Karpas-422 (cell line): Measurements from ENCODE around the gene TMEM126A. TPM values are rescaled to one million over a fixed set of nuclear protein-coding genes. Genes with fewer than 3 reads are reported as not detected.

Experiments used
- DNase-seq: peaks from one replicate; pipeline ENCODE4 v3.0.0-alpha.2; 2015
- H2AFZ ChIP-seq: fragments of 200-600 bp; sonication (generic); 2 replicates; pipeline ENCODE4 v1.6.1; 2014; ENCODE audit warnings: antibody characterized with exemption, low read length, mixed read lengths
- H3K27ac ChIP-seq: fragments of 200-600 bp; sonication (generic); 2 replicates; pipeline ENCODE4 v1.5.1; 2014; ENCODE audit warnings: mild to moderate bottlenecking, low read length, moderate library complexity
- H3K27me3 ChIP-seq: fragments of 200-600 bp; sonication (generic); 2 replicates; pipeline ENCODE4 v1.6.1; 2014; ENCODE audit warnings: low read length, mixed read lengths
- H3K36me3 ChIP-seq: fragments of 200-600 bp; sonication (generic); 2 replicates; pipeline ENCODE4 v1.6.1; 2014; ENCODE audit warnings: low read length, mixed read lengths; ENCODE audit not compliant: insufficient read depth
- H3K4me1 ChIP-seq: fragments of 200-600 bp; sonication (generic); 2 replicates; pipeline ENCODE4 v1.6.1; 2014; ENCODE audit warnings: mild to moderate bottlenecking, low read length, mixed read lengths
- H3K4me2 ChIP-seq: fragments of 200-600 bp; sonication (generic); 2 replicates; pipeline ENCODE4 v1.6.1; 2014; ENCODE audit warnings: low read length, low read depth, mild to moderate bottlenecking; ENCODE audit not compliant: poor library complexity, severe bottlenecking
- H3K4me3 ChIP-seq: fragments of 200-600 bp; sonication (generic); 2 replicates; pipeline ENCODE4 v1.5.1; 2014; ENCODE audit warnings: mild to moderate bottlenecking, antibody characterized with exemption, low read length, mixed read lengths
- H3K79me2 ChIP-seq: fragments of 200-600 bp; sonication (generic); 2 replicates; pipeline ENCODE4 v1.6.1; 2014; ENCODE audit warnings: mild to moderate bottlenecking, low read length, mixed read lengths
- H3K9ac ChIP-seq: fragments of 200-600 bp; sonication (generic); 2 replicates; pipeline ENCODE4 v1.6.0; 2014; ENCODE audit warnings: low read length
- H3K9me2 ChIP-seq: fragments of 200-600 bp; sonication (generic), shearing (Covaris generic); replicated peaks from 2 replicates; pipeline ENCODE4 v1.6.0; 2014; ENCODE audit warnings: mild to moderate bottlenecking, low read length, moderate library complexity; ENCODE audit not compliant: insufficient read depth
- H3K9me3 ChIP-seq: fragments of 300-700, 200-600 bp; sonication (generic); 2 replicates; pipeline ENCODE4 v1.6.1; 2014; ENCODE audit warnings: low read length, mixed read lengths
- H4K20me1 ChIP-seq: fragments of 200-600 bp; sonication (generic); 2 replicates; pipeline ENCODE4 v1.6.1; 2014; ENCODE audit warnings: mild to moderate bottlenecking, antibody characterized with exemption, low read length, low read depth; ENCODE audit not compliant: insufficient read depth
- total RNA-seq: library from RNA; depleted of rRNA; stranded (reverse); fragments of >200 nt; shearing (Covaris generic); gene quantifications from 2 replicates; pipeline ENCODE4 v1.2.3, GENCODE V29; 2014; ENCODE audit warnings: low replicate concordance

The TMEM126A gene
- total RNA-seq, 1 experiment from 2014 or later: 77.2 TPM

- Histone ChIP-seq H3K9ac (no peak overlapping the region), H3K27ac (no peak overlapping the region), H3K79me2 (no peaks in the 10 kb centered on the region), H3K9me3 (no peaks in the 10 kb centered on the region), H3K36me3 (no peaks in the 10 kb centered on the region), H2AFZ (no peak overlapping the region), H3K9me2 (no peaks in the 10 kb centered on the region), H3K27me3 (no peaks in the 10 kb centered on the region), H3K4me2 (no peak overlapping the region), H4K20me1 (no peaks in the 10 kb centered on the region), H3K4me1 (no peaks in the 10 kb centered on the region), H3K4me3 (no peak overlapping the region)
- DNase-seq: no peak
These were observed 28.3 kb upstream of the TMEM126A start for GRCh38 chr11:85619499-85619898.

DNA sequence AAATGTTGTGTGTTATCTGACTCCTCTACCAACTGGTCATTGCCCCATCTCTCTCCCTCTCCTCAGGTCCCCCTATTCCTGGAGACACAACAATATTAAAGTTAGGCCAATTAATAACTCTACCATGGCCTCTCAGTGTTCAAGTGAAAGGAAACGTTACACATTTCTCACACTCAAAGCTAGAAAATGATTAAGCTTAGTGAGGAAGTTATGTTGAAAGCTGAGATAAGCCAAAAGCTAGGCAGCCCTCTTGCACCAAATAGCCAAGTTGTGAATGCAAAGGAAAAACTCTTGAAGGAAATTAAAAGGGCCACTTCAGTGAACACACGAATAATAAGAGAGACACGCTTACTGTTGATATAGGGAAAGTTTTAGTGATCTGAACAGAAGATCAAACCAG, 27.5 kb upstream of the TMEM126A start:
- Histone ChIP-seq H3K27ac (no peak overlapping the region), H3K9ac (no peak overlapping the region), H3K79me2 (no peaks in the 10 kb centered on the region), H3K9me3 (no peaks in the 10 kb centered on the region), H3K4me2 (no peak overlapping the region), H3K36me3 (no peaks in the 10 kb centered on the region), H3K27me3 (no peaks in the 10 kb centered on the region), H3K4me1 (no peaks in the 10 kb centered on the region), H4K20me1 (no peaks in the 10 kb centered on the region), H2AFZ (no peak overlapping the region), H3K4me3 (no peak overlapping the region), H3K9me2 (no peaks in the 10 kb centered on the region)
- no peak for DNase-seq

GRCh38 chr11:85626496-85626895, 21.3 kb upstream of the TMEM126A start:
- no peaks in the 10 kb centered on the region for H3K27me3 ChIP-seq
- H3K9me2 ChIP-seq: no peaks in the 10 kb centered on the region
- DNase-seq: no peak
- no peak overlapping the region for H3K9ac ChIP-seq
- peaks cover 13% of the 10 kb centered on the region for H3K36me3 ChIP-seq
- peaks cover 26% of the 10 kb centered on the region for H3K4me1 ChIP-seq
- H3K4me2 ChIP-seq: peak overlapping the region; percentile 94
- peaks cover 31% of the 10 kb centered on the region for H3K79me2 ChIP-seq
- no peak overlapping the region for H3K27ac ChIP-seq
- H2AFZ ChIP-seq: peak overlapping the region; percentile 91
- peak overlapping the region; percentile 75; the same call in 1 of the 2 replicates for H3K4me3 ChIP-seq
- no peaks in the 10 kb centered on the region for H4K20me1 ChIP-seq
- no peaks in the 10 kb centered on the region for H3K9me3 ChIP-seq

DNA sequence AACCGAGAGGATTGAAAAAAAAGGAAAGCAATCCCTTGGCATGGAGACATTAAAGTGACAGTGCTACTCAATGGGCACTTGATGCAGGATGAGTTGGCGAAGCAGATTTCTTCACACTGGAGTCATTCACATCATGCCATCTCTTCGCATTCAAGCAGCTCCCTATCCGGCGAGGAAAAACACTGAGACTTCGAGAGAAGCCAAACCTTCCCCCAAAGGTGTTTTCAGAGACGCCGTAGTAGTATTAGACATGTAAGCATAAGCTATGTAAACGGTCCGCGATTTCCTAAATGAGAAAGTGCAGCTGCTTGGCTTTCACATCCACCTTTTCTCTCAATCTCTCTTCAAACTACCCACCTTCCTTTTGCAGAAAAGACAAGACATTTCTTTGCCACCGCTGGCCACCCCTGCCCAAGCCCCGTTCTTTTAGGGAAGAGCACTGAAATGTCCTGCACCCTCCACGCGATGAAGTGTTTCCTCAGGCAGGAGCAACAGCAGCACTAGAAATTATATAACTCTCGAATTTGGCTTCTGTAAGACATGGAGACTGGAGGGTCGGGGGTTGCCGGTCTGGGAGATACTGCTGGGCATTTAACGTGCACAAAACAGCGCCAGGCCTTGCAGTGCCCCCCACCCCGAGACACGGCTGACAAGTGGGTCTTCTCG, 20.3 kb upstream of the TMEM126A start, which contains the start of gene DLG2:
Gene DLG2, minus strand, starts transcription at position 13 of the 666 bp plus-strand sequence.
- H3K36me3 ChIP-seq: peaks cover 22% of the 10 kb centered on the region
- H3K79me2 ChIP-seq: peaks cover 39% of the 10 kb centered on the region
- no peaks in the 10 kb centered on the region for H3K9me3 ChIP-seq
- peak within 1 kb of the TSS; percentile 94 for H3K4me2 ChIP-seq
- H3K9ac ChIP-seq: peak within 1 kb of the TSS; percentile 77
- H4K20me1 ChIP-seq: no peaks in the 10 kb centered on the region
- H3K4me1 ChIP-seq: peaks cover 26% of the 10 kb centered on the region
- H3K27ac ChIP-seq: peak within 1 kb of the TSS; percentile 3; the same call in 1 of the 2 replicates
- no peaks in the 10 kb centered on the region for H3K9me2 ChIP-seq
- peak within 1 kb of the TSS; percentile 91 for H2AFZ ChIP-seq
- peak; percentile 69 for DNase-seq
- no peaks in the 10 kb centered on the region for H3K27me3 ChIP-seq
- H3K4me3 ChIP-seq: peak within 1 kb of the TSS; percentile 75

GRCh38 chr11:85627998-85628770, 19.6 kb upstream of the TMEM126A start, which contains the start of gene TMEM126B:
TSS of gene TMEM126B (plus strand) at chr11:85628593. CDS start at chr11:85628608, 15 bp downstream.
- H3K27ac ChIP-seq: peak within 1 kb of the TSS; percentile 3; the same call in 1 of the 2 replicates
- H3K9ac ChIP-seq: peak within 1 kb of the TSS; percentile 77
- peaks cover 22% of the 10 kb centered on the region for H3K36me3 ChIP-seq
- H2AFZ ChIP-seq: peak within 1 kb of the TSS; percentile 91
- H3K9me3 ChIP-seq: no peaks in the 10 kb centered on the region
- peaks cover 26% of the 10 kb centered on the region for H3K4me1 ChIP-seq
- H3K4me3 ChIP-seq: peak within 1 kb of the TSS; percentile 75
- H4K20me1 ChIP-seq: no peaks in the 10 kb centered on the region
- no peaks in the 10 kb centered on the region for H3K27me3 ChIP-seq
- H3K79me2 ChIP-seq: peaks cover 39% of the 10 kb centered on the region
- H3K9me2 ChIP-seq: no peaks in the 10 kb centered on the region
- DNase-seq: peak; percentile 100
- H3K4me2 ChIP-seq: peak within 1 kb of the TSS; percentile 94

DNA sequence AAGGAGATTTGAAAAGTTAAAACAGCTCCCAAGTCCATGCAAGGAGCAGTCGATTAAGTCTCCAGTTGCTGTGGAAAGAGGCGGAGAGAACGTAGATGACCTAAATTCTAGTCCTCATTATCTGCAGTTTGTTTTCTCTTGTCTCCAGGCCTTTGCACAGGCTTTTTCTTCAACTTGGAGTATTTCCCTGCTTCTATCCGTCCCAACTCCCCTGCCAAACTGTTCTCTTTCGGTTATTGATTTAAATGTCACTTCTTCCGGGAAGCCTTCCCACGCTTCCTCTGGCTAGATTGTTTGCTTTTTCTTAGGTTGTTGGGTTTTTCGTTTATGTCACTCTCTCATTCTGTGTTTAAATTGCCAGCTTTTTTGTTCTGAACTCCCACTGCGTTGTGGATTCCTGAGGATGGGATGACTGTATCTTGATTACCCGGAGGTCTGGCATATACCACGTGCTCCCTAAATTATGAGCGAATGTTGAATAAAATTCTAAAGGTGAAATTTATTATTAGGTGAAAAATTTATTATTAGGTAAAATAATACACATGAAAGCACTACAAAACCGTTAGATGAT, 18.9 kb upstream of the TMEM126A start:
- Histone ChIP-seq H3K4me2 (peak overlapping the region; percentile 94), H3K9me3 (no peaks in the 10 kb centered on the region), H2AFZ (peak overlapping the region; percentile 60), H3K9me2 (no peaks in the 10 kb centered on the region), H3K27ac (no peak overlapping the region), H3K9ac (peak overlapping the region; percentile 76), H4K20me1 (peaks cover 2% of the 10 kb centered on the region; the same call in 1 of the 2 replicates), H3K4me1 (peaks cover 26% of the 10 kb centered on the region), H3K36me3 (peaks cover 26% of the 10 kb centered on the region), H3K27me3 (no peaks in the 10 kb centered on the region), H3K79me2 (peaks cover 42% of the 10 kb centered on the region), H3K4me3 (peak overlapping the region; percentile 75)
- DNase-seq: peak; percentile 73

DNA sequence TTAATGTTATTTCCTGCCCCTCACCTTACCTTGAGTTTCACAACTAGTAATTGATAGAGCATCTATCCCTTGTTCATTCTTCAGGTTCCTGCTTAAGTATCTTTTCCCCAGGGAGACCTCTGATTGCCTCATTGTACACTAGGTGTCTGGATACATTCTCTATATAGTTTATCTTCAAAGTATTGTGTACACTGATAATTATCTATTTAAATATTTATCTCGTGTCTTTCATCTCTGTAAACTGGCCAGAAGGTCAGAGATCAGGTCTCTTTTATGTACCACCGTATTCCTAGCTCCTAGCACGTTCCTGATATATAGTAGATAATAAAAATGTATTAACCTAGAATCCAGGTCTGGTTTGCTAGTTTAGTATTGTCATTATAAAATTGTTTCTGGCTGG, 13.0 kb upstream of the TMEM126A start:
- H3K9me3 ChIP-seq: no peaks in the 10 kb centered on the region
- no peaks in the 10 kb centered on the region for H3K27me3 ChIP-seq
- DNase-seq: no peak
- H3K4me3 ChIP-seq: no peak overlapping the region
- peaks cover 31% of the 10 kb centered on the region for H3K79me2 ChIP-seq
- no peak overlapping the region for H3K4me2 ChIP-seq
- peaks cover 7% of the 10 kb centered on the region for H3K4me1 ChIP-seq
- H2AFZ ChIP-seq: no peak overlapping the region
- H4K20me1 ChIP-seq: peaks cover 4% of the 10 kb centered on the region; the same call in 1 of the 2 replicates
- H3K9me2 ChIP-seq: no peaks in the 10 kb centered on the region
- no peak overlapping the region for H3K9ac ChIP-seq
- H3K36me3 ChIP-seq: peaks cover 69% of the 10 kb centered on the region
- H3K27ac ChIP-seq: no peak overlapping the region

- DNase-seq: no peak
- Histone ChIP-seq H3K36me3 (peaks cover 8% of the 10 kb centered on the region; the same call in 1 of the 2 replicates), H3K4me2 (no peak overlapping the region), H3K4me1 (peaks cover 16% of the 10 kb centered on the region), H3K79me2 (no peaks in the 10 kb centered on the region), H3K27ac (no peak overlapping the region), H3K9ac (no peak overlapping the region), H4K20me1 (no peaks in the 10 kb centered on the region), H2AFZ (no peak overlapping the region), H3K4me3 (no peak overlapping the region), H3K27me3 (no peaks in the 10 kb centered on the region), H3K9me3 (no peaks in the 10 kb centered on the region), H3K9me2 (no peaks in the 10 kb centered on the region)
These were observed 4.6 kb upstream of the TMEM126A start for GRCh38 chr11:85643191-85643614.
